Adipocyte (in vitro differentiated cells): ENCODE results near the gene EEFSEC.

Experiments used
- DNase-seq: peaks from one replicate; pipeline ENCODE4 v3.0.0-alpha.2; 2015; ENCODE audit warnings: low read depth
- H3K27me3 ChIP-seq: replicated peaks from 2 replicates; pipeline ENCODE4 v1.7.0; 2013; ENCODE audit warnings: mild to moderate bottlenecking, low read length, moderate library complexity; ENCODE audit not compliant: control insufficient read depth, insufficient read depth
- H3K36me3 ChIP-seq: 2 replicates; pipeline ENCODE4 v1.7.0; 2013; ENCODE audit warnings: low read length, mild to moderate bottlenecking, moderate library complexity; ENCODE audit not compliant: control insufficient read depth, insufficient read depth, severe bottlenecking
- H3K4me1 ChIP-seq: 2 replicates; pipeline ENCODE4 v1.7.0; 2013; ENCODE audit warnings: mild to moderate bottlenecking, low read length, moderate library complexity; ENCODE audit not compliant: control insufficient read depth, insufficient read depth
- H3K4me3 ChIP-seq: 2 replicates; pipeline ENCODE4 v1.7.0; 2013; ENCODE audit warnings: mild to moderate bottlenecking, low read length, moderate library complexity
- H3K9ac ChIP-seq: 2 replicates; pipeline ENCODE4 v1.7.0; 2013; ENCODE audit warnings: mild to moderate bottlenecking, low read length, moderate library complexity
- H3K9me3 ChIP-seq: 2 replicates; pipeline ENCODE4 v1.7.0; 2013; ENCODE audit warnings: mild to moderate bottlenecking, low read length, moderate library complexity; ENCODE audit not compliant: control insufficient read depth

Gene EEFSEC

DNA sequence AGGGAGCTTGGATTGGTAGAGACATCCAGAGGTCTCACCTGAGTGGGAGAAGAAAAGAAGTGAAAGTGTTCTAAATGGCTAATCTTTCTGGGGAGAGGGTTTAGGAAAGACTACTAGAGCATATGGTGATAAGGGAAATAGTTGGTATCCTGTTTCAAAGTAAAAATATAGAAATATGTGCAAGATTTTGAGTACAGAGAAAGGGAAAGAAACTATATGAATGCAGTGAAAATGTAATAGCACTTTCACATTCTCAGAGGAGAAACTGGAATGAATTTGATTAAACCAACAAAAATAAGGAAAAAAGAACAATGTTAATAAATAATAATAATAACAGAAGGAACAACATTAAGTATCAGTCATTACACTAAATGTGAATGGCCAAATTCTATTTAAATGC is 194.0 kb downstream of the EEFSEC start:
- Histone ChIP-seq H3K9me3 (no peaks in the 10 kb centered on the region), H3K9ac (no peak overlapping the region), H3K4me1 (no peaks in the 10 kb centered on the region), H3K27me3 (no peaks in the 10 kb centered on the region), H3K36me3 (peaks cover 5% of the 10 kb centered on the region), H3K4me3 (no peak overlapping the region)
- DNase-seq: no peak

DNA sequence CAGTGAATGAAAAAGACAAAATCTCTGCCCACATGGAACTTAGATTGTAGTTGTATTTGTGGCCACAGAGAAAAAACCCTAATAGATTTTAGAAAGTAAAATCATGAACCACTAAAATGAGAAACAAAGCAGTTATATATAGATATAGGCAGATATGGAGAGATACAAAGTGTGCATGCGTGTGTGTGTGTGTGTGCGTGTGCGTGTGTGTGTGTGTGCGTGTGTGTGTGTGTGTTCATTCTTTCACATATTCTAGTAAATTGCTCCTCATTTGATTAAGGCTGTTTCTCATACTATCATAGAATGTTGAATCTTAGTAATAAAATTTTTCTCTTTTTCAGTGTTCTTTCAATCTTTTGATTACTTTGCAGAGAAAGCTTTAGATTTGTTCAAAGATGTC is 194.8 kb downstream of the EEFSEC start:
- Histone ChIP-seq H3K9ac (no peak overlapping the region), H3K36me3 (peaks cover 5% of the 10 kb centered on the region), H3K9me3 (no peaks in the 10 kb centered on the region), H3K4me1 (no peaks in the 10 kb centered on the region), H3K27me3 (no peaks in the 10 kb centered on the region), H3K4me3 (no peak overlapping the region)
- no peak for DNase-seq

DNA sequence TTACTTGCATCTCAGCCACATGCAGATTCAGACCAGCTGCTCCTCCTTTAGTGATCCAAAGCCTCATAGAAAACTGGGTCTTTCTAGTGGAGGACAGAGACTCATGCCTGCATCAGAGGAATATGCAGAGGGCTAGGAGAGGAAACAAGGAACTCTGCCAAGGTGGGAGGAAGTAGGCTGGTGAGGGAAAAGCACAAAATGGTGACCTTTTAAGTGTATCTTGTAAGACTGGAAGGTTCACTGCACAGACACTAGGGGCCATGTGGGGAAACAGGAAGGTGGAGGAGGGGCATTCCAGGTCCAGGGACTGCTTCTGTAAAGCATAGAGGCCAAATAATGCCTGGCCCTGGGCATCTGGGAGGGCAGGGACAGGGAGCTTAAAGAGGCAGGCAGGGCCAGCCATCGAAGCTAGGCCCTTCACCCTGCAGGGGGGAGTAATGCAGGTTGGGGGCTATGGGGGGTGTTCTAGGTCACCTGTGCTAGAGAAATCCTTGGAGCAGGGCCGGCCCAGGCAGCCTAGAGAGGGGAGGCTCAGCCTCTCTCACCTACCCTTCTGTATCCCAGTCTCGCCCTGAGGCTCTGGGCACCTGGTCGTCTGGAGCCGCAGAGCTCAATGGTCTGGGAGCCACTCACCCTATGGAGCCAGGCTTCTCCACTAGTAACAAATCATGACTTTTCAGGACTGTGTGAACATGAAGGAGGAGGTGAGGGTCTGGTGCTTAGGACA is 195.7 kb downstream of the EEFSEC start:
- H3K9me3 ChIP-seq: no peaks in the 10 kb centered on the region
- H3K27me3 ChIP-seq: no peaks in the 10 kb centered on the region
- H3K4me1 ChIP-seq: no peaks in the 10 kb centered on the region
- no peak overlapping the region for H3K9ac ChIP-seq
- peaks cover 5% of the 10 kb centered on the region for H3K36me3 ChIP-seq
- DNase-seq: peak; percentile 11
- H3K4me3 ChIP-seq: no peak overlapping the region

DNA sequence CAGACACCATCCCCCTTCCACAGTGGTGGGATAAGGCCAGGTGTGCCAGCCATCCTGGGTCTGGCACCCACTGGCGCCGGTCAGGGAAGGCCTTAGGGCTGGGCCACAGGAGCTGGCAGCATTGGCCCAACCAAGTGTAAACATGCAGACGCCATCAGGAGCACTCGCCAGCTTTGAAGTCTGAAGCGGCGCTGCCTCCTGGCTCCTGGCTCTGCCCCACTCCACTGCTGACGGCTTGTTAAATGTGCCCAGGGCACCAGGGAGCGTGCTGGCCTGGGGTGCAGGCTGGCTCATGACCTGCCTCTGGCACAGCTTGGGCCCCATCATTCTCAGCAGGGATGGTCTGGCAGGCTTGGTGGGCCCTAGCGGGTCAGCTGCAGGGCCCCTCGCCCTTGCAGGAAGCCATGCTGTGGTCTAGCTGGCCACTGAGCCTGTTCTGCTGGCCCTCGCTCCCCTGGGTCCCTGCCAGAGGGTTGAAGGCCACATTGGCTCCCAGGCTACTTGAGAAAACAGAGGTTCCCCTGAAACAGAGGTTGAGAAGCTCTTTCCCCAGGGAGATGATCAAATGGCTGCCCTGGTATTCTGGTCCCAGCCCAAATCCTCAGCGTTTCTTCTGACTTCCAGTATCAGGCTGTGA is 196.8 kb downstream of the EEFSEC start:
- no peaks in the 10 kb centered on the region for H3K9me3 ChIP-seq
- no peak for DNase-seq
- H3K9ac ChIP-seq: no peak overlapping the region
- H3K4me1 ChIP-seq: no peaks in the 10 kb centered on the region
- H3K36me3 ChIP-seq: peaks cover 5% of the 10 kb centered on the region
- no peaks in the 10 kb centered on the region for H3K27me3 ChIP-seq
- H3K4me3 ChIP-seq: no peak overlapping the region

DNA sequence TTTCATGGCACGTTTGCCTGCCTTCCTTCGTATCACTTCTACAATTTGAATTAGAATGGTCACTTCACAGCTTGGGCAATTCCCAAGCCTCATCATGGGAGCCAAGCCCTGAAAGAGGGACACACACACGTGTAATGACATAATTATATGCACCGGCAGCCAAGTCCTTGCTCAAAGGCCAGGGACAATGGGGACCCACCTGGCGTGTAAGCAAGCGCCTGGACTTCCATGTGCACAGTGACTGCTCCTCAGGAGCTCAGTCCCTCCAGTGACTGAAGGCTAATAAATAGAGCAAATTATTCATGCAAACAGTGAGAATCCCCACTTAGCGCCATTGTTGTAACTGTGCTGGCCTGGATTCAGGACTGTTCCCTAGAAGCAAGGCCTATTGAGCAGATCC is 198.3 kb downstream of the EEFSEC start:
- DNase-seq: no peak
- Histone ChIP-seq H3K9ac (no peak overlapping the region), H3K9me3 (no peaks in the 10 kb centered on the region), H3K36me3 (peaks cover 6% of the 10 kb centered on the region), H3K27me3 (no peaks in the 10 kb centered on the region), H3K4me1 (no peaks in the 10 kb centered on the region), H3K4me3 (no peak overlapping the region)

DNA sequence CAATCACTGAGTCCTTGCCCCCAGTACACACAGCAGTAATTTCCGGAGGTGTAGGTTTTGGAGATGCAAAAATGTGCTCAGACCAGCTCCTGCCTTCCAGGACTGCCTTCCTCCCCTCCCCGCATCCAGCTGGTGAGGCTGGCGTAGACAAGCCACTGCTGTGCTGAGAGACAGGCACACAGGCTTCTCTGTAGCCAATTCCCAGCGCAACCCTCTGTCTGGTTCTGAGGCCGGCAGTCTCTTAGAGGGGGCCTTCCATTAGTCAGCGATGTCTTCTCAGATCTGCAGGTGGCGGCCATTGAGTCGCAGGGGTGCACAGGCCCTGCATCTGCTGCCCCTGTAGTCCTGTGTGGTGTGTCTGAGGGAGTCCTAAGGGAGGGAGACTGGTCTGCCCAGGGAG is 199.0 kb downstream of the EEFSEC start:
- H3K4me1 ChIP-seq: no peaks in the 10 kb centered on the region
- H3K27me3 ChIP-seq: no peaks in the 10 kb centered on the region
- H3K4me3 ChIP-seq: no peak overlapping the region
- H3K9ac ChIP-seq: no peak overlapping the region
- H3K36me3 ChIP-seq: peaks cover 7% of the 10 kb centered on the region
- no peaks in the 10 kb centered on the region for H3K9me3 ChIP-seq
- DNase-seq: no peak

DNA sequence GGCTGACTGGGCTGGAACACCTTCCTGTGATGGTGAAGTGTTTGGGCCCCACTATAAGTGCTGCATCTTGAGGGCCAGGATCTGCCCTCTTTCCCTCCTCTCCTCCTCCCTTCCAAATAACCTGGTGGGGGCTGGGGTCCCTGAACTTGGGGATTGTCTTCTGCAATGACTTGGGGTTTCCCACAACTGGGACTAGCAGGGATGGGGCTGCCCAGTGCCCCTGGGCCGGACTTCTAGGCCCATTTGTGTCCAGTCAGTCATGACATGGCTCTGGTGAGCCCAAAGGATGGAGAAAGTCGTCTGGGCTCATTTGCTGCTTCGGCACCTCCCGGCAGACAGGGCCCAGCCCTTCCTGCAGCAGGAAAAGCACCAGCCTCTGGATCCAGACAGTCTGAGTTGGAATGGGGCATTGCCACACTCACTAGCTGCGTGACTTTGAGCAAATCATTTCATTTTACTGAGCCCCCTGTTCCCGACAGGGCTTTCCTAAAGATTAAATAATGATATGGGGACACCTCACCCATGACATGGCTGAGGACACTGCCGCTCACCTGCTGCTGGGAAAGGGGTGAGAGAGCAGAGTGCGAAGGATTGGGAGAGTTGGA is 200.2 kb downstream of the EEFSEC start:
- Histone ChIP-seq H3K9me3 (no peaks in the 10 kb centered on the region), H3K4me3 (no peak overlapping the region), H3K9ac (no peak overlapping the region), H3K36me3 (peaks cover 7% of the 10 kb centered on the region), H3K4me1 (no peaks in the 10 kb centered on the region), H3K27me3 (no peaks in the 10 kb centered on the region)
- no peak for DNase-seq

DNA sequence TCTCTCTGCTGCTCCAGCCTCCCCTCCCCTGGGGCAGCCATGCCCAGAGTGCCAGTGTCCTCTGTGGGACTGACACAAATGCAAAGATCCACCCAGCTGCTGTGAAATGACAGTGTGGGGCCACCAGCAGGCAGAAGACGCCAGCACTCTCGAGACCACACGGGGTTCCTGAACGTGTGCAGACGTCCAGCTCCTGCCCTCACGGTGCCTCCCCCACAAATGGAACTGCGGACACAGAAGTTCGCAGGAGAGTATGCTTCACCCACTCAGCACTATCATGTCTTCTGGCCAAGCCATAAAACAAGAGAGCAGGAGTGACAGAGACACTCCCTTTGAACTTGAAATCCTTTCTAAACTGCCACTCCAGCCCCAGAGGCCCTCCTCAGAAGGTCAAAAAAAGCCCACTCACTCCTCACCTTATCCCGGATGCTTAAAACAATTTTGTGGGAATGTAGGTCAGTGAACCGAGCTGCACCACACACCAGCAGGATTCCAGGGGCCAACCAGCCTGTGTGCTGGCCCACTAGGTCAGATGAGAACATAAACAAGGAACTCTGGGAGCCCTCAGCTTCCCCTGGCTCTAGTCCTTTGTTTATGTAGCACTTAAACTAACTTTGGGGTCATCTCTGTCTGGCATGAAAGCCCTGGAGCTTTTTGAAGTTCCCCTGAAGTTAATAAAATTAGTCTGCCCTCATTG is 200.9 kb downstream of the EEFSEC start:
- Histone ChIP-seq H3K4me3 (no peak overlapping the region), H3K9ac (no peak overlapping the region), H3K27me3 (no peaks in the 10 kb centered on the region), H3K9me3 (no peaks in the 10 kb centered on the region), H3K36me3 (peaks cover 7% of the 10 kb centered on the region), H3K4me1 (no peaks in the 10 kb centered on the region)
- DNase-seq: peak; percentile 46

DNA sequence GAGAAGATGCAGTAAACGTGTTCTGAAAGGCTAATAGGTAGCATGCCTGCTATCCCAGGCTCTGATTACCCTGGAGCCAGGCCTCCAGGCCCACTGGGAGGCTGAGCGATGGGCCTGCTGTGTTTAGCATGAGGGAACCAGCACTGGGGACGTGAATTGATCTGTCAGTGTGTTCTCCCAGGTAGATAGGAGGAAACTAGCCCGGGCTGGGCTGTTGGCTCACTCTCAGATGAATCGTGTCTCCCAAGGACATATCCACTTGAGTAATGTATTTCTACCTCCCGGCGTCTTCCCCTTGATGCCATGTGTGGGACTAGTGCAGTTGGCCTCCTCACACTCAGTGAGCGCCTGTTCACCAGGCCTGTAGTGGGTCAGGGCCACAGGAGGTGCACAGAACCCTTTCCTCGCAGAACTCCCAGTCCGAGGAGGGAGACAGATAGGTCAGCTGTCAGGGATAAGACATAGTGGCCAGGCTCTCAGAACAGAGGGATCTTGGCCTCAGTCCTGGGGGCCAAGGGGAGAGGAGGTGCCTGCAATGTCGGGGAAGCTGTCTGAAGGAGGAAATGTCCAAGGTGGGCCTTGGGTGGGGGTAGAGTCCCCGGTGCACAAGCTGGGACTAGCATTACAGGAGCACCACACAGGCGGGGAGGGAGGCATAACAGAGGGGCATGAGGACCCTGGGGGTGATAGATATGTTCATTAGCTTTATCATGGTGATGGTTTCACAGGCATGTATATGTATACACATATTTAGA is 201.7 kb downstream of the EEFSEC start:
- Histone ChIP-seq H3K27me3 (no peaks in the 10 kb centered on the region), H3K4me3 (no peak overlapping the region), H3K4me1 (no peaks in the 10 kb centered on the region), H3K36me3 (peaks cover 7% of the 10 kb centered on the region), H3K9ac (no peak overlapping the region), H3K9me3 (no peaks in the 10 kb centered on the region)
- DNase-seq: no peak

DNA sequence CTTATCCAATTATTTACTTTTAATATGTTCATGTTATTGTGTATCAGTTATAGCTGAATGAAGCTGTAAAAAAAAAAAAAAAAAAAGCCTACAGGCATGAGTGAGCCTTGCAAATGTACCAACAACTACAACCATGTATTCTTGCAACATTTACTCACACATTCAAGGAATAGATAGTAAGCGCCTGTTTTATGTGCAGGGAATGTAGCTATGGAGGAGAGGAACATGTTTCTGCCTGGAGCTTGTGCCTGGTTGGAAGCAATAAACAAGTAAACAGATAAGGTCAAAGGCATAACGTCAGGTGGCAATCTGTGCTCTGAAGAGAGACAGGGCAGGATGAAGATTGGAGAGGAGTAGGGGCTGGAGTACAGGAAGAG is 202.2 kb downstream of the EEFSEC start:
- Histone ChIP-seq H3K4me3 (no peak overlapping the region), H3K4me1 (no peaks in the 10 kb centered on the region), H3K36me3 (peaks cover 7% of the 10 kb centered on the region), H3K9ac (no peak overlapping the region), H3K9me3 (no peaks in the 10 kb centered on the region), H3K27me3 (no peaks in the 10 kb centered on the region)
- no peak for DNase-seq

DNA sequence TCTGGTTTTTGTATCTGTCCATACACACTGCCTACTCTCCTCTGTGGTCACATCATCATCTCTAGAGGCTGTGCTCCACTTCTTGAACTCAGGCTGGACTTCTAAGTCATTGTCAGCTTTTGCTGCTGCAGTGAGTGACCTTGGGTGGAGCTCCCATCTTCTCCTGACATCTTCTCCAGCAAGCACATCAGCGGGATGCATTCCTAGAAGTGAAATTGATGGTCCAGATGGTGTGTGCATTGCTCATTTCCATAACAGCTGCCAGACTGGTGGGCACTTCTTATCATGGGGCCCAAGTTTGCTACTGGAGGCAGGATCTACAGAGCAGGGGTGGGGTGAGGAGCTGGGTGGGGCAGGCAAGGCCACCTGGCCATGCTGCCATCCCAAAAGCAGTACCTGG is 203.5 kb downstream of the EEFSEC start:
- H3K9me3 ChIP-seq: no peaks in the 10 kb centered on the region
- H3K4me1 ChIP-seq: no peaks in the 10 kb centered on the region
- no peaks in the 10 kb centered on the region for H3K27me3 ChIP-seq
- no peak for DNase-seq
- H3K9ac ChIP-seq: no peak overlapping the region
- no peak overlapping the region for H3K4me3 ChIP-seq
- H3K36me3 ChIP-seq: peaks cover 2% of the 10 kb centered on the region
